ENCODE measurements around the gene CHORDC1.
A peak's percentile ranks its signal among the peaks of the same experiment; 100 is the strongest.

- TF ChIP-seq CTCF (IDR thresholded peaks at IDR 0.05; ENCODE audit: extremely low read depth in 1 of 2, insufficient read depth in 1 of 2, low read depth in 1 of 2, low read length in 2 of 2) (no peak), POLR2AphosphoS5 (IDR thresholded peaks at IDR 0.05; ENCODE audit: insufficient read depth, low read depth, low read length) (no peak), EZH2 (IDR thresholded peaks at IDR 0.05; ENCODE audit: borderline replicate concordance, low read depth, low read length, severe bottlenecking) (no peak), POLR2A (IDR thresholded peaks at IDR 0.05; ENCODE audit: low read depth, low read length) (no peak), MYC (IDR thresholded peaks at IDR 0.05; ENCODE audit: low read depth, low read length) (no peak), JUN (IDR thresholded peaks at IDR 0.05; ENCODE audit: borderline replicate concordance, insufficient read depth, insufficient read length, low read depth) (no peak), GATA2 (IDR thresholded peaks at IDR 0.05; ENCODE audit: insufficient read depth, insufficient read length, low read depth, low read length) (peak; percentile 89), MAX (IDR thresholded peaks at IDR 0.05; ENCODE audit: insufficient read depth, insufficient read length) (no peak), FOS (IDR thresholded peaks at IDR 0.05; ENCODE audit: borderline replicate concordance, insufficient read depth, low read length) (peak; percentile 23)
Observed at GRCh38 chr11:90176069-90176468, 46.8 kb downstream of the CHORDC1 start.

Measured in endothelial cell of umbilical vein (primary cell).